Measurements from ENCODE around the gene HYCC1.
"Not testable (repeated sequence)": the region's sequence is repeated elsewhere in the genome, so short reads cannot be mapped to it uniquely, and the experiment has no call there.

Gene HYCC1
- 25.9 to 128 (median 45.4) reads per million in 18 experiments for total RNA-seq

DNA sequence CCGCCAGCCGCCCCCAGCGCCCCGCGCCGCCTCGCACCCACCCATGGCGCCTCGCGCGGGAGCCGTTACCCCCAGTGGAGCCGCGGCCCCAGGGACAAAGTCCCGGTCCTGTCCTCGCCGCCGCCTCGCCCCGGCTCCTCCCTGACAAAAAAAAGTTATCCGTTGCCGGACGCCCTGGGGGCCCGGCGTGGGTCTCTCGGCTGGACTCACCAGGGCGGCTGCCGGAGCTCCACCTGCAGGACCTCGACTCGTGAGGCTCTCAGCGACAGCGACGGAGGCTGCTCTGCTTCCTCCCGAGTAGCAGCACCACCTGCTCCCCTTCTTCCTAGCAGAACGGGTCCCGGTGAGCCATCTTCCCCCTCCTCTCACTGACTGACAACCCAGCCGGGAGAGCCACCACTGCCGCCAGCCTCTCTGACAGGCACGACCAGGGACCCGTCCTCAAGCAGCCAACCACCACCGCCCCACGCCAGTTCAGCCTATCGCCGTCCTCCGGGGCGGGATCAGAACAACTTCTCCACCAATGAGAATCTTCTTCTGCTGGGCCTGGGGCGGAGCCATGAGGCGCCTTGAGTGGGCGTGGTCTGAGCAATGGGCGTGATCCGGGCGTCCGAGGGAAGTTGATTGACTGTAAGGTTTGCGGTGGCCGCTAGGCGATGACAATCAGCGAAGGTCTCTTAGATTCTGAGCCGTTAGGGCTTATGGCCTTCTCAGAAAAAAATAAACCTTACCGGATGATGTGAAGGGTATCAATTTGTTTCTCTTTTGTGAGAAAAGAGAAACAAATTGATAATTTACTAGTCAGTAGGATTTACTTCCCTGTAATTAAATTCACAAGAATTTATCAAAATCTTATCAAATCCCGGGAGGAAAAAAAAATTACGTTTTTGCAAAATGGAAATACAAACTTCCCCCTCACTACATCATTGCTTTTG is at the start of gene HYCC1:
HYCC1 (minus strand) TSS at position 416 of the 935 bp plus-strand sequence. CDS start 23,019 bp downstream, outside the sequence.
- DNase-seq = peak; percentile 99

DNA sequence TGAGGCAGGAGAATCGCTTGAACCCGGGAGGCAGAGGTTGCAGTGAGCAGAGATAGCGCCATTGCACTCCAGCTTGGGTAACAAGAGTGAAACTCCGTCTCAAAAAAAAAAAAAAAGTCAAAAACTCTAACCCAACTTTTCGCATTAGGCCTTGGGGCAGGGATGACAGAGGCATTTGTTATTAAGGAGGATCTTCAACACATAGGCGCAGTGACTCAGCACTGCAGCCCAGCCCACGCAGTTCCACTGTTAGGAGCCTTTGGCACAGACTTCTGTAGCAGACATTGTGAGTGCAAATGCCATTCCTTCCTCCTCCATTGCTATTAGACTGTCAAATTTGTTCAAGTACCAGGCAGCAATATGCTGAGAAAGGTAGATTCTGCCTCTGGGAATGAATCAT is 48.5 kb upstream of the HYCC1 start:
- peak; percentile 54 to 79 for DNase-seq

DNA sequence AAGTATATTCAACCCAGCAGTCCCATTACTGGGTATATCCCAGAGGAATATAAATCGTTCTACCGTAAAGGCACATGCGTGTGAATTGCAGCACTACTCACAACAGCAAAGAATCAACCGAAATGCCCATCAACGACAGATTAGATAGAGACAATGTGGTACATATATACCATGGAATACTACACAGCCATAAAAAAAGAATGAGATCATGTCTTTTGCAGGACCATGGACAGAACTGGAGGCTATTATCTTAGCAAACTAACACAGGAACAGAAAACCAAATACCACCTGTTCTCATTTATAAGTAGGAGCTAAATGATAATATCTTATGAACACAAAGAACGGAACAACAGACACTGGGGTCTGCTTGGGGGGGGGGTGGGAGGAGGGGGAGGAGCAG is 47.4 kb upstream of the HYCC1 start:
- DNase-seq = no peak

DNA sequence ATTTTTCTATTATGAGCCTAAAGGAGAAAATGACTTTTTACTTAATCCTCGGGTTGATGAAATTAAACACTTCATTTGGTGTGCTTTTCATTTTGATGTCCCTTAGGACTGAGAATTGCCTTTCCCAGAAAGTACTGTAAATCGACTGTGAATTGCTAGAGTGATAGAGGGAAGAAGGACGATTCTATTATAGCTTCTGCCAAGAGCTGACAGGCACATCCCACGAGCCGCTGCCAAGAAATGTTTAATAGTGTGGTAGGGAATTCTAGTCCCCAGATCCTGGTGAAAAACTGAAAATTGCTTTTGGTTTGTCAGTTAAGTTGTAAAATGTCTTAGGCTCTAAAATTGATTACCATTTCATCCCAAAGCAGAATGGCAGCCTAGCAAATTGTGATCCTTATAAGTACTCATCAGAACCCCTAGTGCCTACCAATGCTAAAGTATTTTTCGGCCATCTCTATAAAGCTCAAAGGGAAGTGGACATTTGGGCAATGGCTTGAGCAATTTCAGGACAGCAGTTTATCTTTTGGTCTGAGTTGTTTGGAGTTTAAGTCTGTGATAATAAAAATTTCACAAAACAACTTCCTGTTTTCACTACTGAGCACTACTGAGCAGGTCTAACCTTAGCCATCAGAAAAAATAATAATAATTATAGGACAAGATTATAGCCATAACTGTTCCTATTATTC is 44.6 kb upstream of the HYCC1 start:
- peak; percentile 32 to 40 for DNase-seq

DNA sequence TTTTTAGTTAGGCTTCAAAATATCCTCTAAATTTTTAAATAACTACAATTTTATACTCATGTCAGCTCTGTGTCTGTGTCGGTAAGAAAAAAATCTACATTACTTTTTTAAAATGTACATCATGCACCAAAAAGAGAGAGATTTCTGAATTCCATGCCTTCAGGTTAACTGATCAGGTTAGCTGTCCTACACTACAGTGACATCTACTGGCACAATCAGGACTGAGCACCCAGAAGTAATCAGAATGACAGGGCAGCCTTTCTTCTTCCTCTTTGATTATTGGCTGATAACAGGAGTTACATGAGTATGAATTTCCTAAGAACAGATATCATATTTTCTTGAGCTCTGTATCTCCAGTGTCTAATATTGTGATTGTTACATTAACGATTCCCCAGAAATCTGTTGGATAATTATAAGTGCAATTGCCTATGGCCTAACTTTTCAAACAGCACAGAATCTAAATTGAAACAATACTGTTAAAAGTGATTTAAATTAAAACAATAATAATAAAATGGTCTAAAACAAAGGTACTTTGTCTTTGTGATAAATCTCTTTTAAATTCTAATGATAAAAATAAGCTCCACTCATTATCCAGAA is 41.8 kb upstream of the HYCC1 start:
- DNase-seq = peak; percentile 78 to 85

DNA sequence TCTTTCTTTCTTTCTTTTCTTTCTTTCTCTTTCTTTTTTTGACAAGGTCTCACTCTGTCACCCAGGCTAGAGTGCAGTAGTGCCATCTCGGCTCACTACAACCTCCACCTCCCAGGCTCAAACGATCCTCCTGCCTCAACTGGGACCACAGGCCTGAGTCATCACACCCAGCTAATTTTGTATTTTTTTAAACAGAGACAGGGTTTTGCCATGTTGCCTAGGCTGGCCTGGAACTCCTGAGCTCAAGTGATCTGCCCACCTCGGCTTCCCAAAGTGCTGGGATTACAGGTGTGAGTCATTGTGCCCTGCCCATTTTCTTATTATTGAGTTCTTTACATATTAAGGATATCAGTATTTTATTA is 37.2 kb upstream of the HYCC1 start:
- not testable (repeated sequence) for DNase-seq

DNA sequence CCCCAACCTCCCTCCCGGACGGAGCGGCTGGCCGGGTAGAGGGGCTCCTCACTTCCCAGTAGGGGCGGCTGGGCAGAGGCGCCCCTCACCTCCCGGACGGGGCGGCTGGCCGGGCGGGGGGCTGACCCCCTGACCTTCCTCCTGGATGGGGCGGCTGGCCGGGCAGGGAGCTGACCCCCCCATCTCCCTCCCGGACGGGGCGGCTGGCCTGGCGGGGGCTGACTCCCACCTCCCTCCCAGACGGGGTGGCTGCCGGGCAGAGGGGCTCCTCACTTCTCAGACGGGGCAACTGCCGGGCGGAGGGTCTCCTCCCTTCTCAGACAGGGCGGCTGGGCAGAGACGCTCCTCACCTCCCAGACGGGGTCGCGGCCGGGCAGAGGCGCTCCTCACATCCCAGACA is 32.4 kb upstream of the HYCC1 start:
- DNase-seq = not testable (repeated sequence)

DNA sequence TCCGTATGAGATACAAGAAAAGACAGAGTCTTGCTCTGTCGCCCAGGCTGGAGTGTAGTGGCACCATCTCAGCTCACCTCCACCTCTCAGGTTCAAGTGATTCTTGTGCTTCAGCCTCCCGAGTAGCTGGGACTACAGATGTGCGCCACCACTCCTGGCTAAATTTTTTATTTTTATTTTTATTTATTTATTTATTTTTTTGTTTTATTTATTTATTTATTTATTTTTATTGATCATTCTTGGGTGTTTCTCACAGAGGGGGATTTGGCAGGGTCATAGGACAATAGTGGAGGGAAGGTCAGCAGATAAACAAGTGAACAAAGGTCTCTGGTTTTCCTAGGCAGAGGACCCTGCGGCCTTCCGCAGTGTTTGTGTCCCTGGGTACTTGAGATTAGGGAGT is 31.2 kb upstream of the HYCC1 start:
- not testable (repeated sequence) for DNase-seq

DNA sequence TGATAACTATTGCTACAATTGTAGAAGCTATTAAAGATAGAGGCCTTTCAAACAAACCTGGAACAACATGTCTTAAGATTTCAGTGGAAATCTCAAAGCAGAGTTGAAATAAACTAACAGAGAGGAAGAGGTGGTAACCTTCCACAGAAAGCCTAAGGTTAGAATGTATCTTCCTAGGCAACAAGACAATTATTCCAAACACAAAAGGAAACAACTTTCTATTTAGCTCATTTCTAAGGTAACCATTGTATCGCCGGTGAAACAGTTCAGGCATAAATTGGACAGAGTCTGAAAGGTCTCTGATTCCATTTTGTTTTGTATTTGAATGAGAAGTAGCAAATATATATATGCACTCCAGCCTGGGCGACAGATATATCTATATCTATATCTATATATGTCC is 30.7 kb upstream of the HYCC1 start:
- no peak for DNase-seq

DNA sequence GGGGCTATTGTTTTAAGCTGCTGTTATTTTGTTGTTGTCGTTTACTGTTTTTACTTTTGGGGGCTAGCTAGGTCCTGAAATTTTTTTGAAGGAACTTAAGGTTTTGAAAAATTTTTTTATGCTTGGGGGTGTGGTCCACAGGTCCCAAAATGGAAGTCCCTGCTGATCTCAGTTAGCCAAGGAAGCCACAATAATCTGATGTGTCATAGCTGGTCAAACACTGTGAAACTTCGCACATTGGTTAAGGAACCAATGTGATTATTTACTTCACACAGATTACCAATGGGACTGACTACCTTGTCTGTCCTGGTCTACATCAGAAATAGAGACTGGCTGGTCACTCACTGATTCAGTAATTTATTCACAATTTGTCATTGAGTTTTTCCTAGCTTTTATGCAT is 29.5 kb upstream of the HYCC1 start:
- DNase-seq = no peak

DNA sequence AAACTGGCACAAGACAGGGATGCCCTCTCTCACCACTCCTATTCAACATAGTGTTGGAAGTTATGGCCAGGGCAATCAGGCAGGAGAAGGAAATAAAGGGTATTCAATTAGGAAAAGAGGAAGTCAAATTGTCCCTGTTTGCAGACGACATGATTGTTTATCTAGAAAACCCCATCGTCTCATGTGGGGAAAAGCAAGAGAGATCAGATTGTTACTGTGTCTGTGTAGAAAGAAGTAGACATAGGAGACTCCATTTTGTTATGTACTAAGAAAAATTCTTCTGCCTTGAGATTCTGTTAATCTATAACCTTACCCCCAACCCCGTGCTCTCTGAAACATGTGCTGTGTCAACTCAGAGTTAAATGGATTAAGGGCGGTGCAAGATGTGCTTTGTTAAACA is 25.7 kb upstream of the HYCC1 start:
- DNase-seq = not testable (repeated sequence)

DNA sequence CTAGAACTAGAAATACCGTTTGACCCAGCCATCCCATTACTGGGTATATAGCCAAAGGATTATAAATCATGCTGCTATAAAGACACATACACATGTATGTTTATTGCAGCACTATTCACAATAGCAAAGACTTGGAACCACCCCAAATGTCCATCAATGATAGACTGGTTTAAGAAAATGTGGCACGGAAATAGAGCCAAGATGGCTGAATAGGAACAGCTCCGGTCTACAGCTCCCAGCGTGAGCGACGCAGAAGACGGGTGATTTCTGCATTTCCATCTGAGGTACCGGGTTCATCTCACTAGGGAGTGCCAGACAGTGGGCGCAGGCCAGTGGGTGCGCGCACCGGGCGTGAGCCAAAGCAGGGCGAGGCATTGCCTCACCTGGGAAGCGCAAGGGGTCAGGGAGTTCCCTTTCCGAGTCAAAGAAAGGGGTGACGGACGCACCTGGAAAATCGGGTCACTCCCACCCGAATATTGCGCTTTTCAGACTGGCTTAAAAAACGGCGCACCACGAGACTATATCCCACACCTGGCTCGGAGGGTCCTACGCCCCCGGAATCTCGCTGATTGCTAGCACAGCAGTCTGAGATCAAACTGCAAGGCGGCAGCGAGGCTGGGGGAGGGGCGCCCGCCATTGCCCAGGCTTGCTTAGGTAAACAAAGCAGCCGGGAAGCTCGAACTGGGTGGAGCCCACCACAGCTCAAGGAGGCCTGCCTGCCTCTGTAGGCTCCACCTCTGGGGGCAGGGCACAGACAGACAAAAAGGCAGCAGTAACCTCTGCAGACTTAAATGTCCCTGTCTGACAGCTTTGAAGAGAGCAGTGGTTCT is 21.8 kb upstream of the HYCC1 start:
- DNase-seq = not testable (repeated sequence)

DNA sequence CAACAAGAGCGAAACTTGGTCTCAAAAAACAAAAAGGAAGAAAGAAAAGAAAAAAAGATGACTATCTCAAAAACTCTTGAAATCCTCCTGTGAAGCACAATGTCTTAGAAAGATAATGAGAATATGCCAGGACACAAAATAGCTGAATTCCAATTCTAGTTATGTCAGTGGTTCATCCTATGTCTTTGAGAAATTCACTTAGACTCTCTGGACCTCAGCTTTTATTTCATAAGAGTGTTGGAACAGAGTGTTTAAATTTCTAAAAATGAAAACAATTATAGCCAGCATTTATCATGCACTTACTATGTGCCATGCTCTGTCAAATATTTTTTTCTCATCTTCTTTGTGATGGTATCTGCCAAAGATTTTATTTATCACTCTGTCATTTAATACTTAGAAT is 13.3 kb upstream of the HYCC1 start:
- DNase-seq = no peak

DNA sequence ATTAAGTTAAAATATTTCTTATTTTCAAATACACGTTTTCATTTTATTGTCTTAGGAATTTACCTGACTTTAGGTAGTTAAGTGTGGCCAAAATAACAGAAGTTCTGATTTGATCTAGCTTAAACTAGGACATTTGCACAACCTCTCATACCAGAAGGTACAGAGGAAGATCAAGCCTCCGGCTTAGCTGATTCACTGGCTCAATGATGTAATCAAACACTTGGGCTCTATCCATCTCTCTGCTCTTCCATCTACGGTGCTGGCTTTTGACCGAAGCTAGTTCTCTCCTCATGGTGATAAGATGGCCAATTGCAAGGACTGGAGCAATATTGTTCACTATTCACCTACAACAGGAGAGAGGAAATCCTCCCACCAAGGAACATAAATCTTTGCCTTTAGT is 12.2 kb upstream of the HYCC1 start:
- no peak for DNase-seq

DNA sequence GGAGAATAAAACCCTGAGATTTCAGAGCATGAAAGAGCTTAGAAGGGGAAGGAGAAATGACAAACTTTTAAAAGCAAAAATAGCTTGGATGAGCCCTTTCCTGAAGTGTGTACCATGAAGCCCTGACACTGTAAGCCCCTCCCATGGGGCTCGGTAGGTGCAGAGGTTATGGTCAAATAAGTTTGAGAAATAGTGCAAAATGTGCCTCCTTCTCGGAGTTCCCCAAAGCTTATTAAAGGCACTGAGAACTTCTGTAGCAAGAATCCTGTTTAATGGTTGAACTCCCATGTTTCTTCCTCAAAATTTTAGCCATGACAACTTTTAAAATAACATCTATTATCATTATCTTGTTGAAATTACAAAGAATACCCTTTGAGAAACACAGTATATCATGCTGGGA is 10.5 kb upstream of the HYCC1 start:
- no peak for DNase-seq

DNA sequence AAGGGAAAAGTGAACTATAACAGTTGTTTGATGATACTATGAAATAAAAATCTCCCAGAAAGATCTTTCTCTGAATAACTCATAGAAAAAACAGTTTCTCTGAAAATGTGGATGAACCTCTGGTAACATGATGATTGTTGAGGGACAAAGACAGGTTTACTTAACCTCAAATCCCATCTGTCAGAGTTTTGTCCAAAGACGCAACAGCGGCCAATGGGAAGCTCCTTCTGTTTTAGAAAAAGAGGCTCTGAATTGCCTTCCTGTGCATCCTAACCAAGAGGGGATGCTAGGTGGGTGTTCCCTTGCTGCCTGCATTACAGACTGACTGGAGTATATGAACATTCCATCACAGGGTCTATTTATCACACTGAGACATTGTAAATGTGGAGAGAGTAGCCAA is 8.9 kb upstream of the HYCC1 start:
- no peak for DNase-seq

DNA sequence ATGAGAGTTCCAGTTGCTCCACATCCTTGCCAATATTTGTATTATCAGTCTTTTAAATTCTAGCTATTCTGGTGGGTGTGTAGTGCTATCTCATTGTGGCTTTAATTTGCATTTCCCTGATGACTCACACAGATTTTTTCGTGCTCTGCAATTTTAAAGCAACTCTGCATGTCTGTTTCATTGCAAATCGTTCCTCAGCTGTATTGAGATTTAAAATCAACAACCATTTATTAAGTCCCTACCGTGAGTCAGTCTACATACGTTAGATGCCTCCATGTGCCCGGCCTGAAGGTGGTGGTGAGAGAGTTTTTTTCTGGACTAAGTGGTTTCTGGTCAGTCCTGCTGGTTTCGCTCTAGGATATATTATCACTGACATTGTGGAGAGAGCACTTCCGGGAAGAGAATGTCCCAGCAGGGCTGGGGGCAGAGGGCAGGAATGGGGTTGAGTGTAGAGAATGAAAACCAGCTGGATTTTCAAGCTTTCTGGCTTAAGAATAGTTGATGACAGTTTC is 8.4 kb upstream of the HYCC1 start:
- DNase-seq = peak in 1 of 2 donors; percentile 9

DNA sequence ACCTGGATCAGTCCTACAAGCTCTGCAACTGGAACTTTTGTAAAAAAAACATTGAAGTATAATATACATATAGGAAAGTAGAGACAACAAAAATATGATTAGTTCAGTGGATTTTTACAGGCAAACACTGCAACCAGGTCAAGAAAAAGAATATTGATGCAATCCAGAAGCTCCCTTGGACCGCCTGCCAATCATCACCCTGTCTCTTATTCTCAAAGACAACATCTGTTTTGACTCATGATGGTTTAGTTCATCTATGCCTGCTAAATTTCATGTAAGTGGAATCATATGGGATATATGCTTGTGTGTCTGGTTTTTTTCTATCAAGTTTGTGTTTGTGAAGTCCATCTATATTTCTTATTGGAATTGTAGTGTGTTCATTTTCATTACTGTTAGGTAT is 7.7 kb upstream of the HYCC1 start:
- DNase-seq = no peak

DNA sequence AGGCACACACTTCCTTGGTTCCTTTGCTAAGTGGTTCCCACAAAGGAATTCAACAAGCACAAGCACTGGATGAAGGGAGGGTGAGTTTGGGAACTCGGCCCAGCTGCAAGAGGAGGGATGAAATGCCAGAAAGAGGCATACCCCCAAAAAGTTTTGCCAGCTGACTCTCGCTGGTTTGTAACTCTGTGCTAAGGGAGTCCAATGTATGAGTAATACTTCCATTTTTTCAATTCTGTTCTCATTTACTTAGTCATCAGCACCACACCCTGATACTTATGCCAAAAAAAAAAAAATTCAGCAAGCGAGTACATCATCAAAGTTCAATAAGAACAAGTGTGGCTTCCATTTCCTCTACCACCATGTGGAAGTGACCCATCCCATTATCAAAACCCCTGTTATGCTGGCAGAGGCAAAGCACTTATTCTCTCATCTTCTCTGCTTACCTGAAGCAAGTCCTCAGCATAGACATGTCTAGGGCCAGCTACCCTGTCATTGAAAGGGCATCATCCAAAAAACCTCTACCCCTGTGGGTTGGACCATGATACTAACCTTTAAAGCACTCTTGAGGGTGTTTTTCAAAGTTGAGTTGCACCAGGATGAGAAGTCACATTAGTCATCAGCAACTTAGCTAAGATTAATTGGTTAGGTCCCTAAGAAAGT is 6.9 kb upstream of the HYCC1 start:
- DNase-seq = peak; percentile 32 to 88

DNA sequence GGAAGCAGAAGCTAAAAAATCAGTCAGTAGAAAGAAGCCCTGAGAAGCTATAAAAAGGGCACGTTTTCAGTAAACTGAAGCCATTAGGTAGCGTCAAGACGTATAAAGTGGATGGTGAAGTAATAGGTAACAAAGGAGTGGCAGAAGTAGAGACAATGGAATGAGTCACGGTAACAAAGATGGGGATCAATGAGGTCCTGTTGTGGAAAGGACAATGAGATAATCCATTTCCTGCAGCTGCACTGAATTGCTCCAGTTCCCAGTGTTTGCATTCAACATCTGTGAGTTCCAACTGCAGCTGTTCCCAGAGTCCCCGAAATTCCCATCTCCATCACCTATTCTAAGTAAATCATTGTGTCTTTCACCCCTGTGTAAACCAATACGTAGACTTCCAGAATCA is 4.8 kb upstream of the HYCC1 start:
- no peak for DNase-seq

DNA sequence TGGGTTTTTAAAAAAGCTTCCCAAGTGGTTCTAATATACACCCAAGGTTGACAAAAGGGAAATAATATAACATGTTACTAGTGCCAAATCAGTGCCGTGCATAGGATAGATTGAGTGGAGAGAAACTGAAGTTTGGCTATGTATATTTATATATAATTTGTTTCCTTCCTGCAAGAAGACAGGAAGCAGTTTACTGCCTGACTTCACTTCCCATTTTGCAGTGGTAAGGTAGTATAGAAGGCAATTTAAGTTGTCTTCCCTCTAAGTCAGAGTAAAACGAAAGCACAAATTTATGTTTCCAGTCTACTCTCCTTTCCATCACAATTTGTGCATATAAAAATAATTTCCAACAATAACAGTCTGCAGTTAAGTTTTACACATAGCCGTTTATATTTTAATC is 3.4 kb upstream of the HYCC1 start:
- peak; percentile 35 to 46 for DNase-seq

Measured in inflammatory macrophage (primary cell).